Sigmoid colon (tissue), 7 donors: ENCODE data around the gene SFXN5. TPM values are rescaled to one million over a fixed set of nuclear protein-coding genes. Genes with fewer than 3 reads are reported as not detected.

ENCODE experiments used
- DNase-seq: peaks from one replicate; pipeline ENCODE4 v3.0.0-alpha.2; 2019
- H3K27ac ChIP-seq, 4 donors: fragments of 200-600 bp; sonication (generic); one replicate each; pipeline ENCODE4 v1.5.1; 2016 to 2019; ENCODE audit warnings: mild to moderate bottlenecking in 1 of 4
- H3K27me3 ChIP-seq, 3 donors: fragments of 200-600 bp; sonication (generic); one replicate each; pipeline ENCODE4 v1.5.1; 2019; ENCODE audit warnings: mild to moderate bottlenecking in 1 of 3
- H3K36me3 ChIP-seq, 4 donors: fragments of 200-600 bp; sonication (generic); one replicate each; pipeline ENCODE4 v1.5.1; 2016 to 2019
- H3K4me1 ChIP-seq, 4 donors: fragments of 200-600 bp; sonication (generic); one replicate each; pipeline ENCODE4 v1.5.1; 2017 to 2019
- H3K4me3 ChIP-seq, 4 donors: fragments of 200-600 bp; sonication (generic); one replicate each; pipeline ENCODE4 v1.5.1; 2017 to 2019; ENCODE audit warnings: mild to moderate bottlenecking in 2 of 4, moderate library complexity in 1 of 4
- H3K9me3 ChIP-seq, 4 donors: fragments of 200-600 bp in 3 of 4; sonication (generic) in 3 of 4; one replicate each; pipeline versions ENCODE4 v1.5.1 to v1.6.1; 2013 to 2019
- EP300 ChIP-seq, 4 donors: sonication (generic); formaldehyde crosslinking; IDR thresholded peaks; one replicate each; pipeline ENCODE4 v1.6.1; 2017; ENCODE audit warnings: antibody characterized with exemption in 4 of 4
- POLR2A ChIP-seq, 2 donors: fragments of 450-650 bp; IDR thresholded peaks; one replicate each; pipeline ENCODE4 v1.6.1; 2016; ENCODE audit warnings: antibody characterized with exemption in 2 of 2, mild to moderate bottlenecking in 2 of 2, moderate library complexity in 2 of 2
- POLR2AphosphoS5 ChIP-seq, 4 donors: sonication (generic); formaldehyde crosslinking; IDR thresholded peaks; one replicate each; pipeline ENCODE4 v1.6.1; 2017; ENCODE audit warnings: antibody characterized with exemption in 4 of 4
- WGBS, 2 donors: extraction: QIAGEN DNeasy Blood & Tissue Kit; methylation state at CpG; one replicate each; pipeline ENCODE4 v1.1.7; 2013; 5-methylcytosine and 5-hydroxymethylcytosine counted together
- intact Hi-C: fragments of 100-400 bp; cut with DNase I; formaldehyde crosslinking; loops from one replicate; pipeline ENCODE4 v1.15.1; 2023
- polyA plus RNA-seq, 3 donors: library from polyadenylated mRNA; stranded (reverse); fragments of 200-250 nt; gene quantifications; one replicate each; pipeline ENCODE4 v1.2.3, GENCODE V29; 2013
- total RNA-seq, 4 donors: library from RNA; depleted of rRNA; stranded (reverse); fragments of >200 nt; gene quantifications; one replicate each; pipeline ENCODE4 v1.1.0, GENCODE V29; 2016
- TF ChIP-seq, protein P1 (sequence below), 4 experiments: fragments of 450-650 bp in 3 of 4; fragments of 200-600 bp in 1 of 4; IDR thresholded peaks; one replicate each; pipeline ENCODE4 v1.5.1; 2016 to 2019; ENCODE audit warnings: antibody characterized with exemption in 4 of 4, mild to moderate bottlenecking in 3 of 4, moderate library complexity in 2 of 4
- donor health status: healthy with polysubstance abuse.
- donor health status: Bipolar disorder and iron deficiency.
- donor health status: healthy.

The SFXN5 gene
- total and polyA plus RNA-seq, 7 donors: 5.4 to 27.1 (median 11.1) TPM

- TF ChIP-seq, protein P1, sequence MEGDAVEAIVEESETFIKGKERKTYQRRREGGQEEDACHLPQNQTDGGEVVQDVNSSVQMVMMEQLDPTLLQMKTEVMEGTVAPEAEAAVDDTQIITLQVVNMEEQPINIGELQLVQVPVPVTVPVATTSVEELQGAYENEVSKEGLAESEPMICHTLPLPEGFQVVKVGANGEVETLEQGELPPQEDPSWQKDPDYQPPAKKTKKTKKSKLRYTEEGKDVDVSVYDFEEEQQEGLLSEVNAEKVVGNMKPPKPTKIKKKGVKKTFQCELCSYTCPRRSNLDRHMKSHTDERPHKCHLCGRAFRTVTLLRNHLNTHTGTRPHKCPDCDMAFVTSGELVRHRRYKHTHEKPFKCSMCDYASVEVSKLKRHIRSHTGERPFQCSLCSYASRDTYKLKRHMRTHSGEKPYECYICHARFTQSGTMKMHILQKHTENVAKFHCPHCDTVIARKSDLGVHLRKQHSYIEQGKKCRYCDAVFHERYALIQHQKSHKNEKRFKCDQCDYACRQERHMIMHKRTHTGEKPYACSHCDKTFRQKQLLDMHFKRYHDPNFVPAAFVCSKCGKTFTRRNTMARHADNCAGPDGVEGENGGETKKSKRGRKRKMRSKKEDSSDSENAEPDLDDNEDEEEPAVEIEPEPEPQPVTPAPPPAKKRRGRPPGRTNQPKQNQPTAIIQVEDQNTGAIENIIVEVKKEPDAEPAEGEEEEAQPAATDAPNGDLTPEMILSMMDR (IDR thresholded peaks at IDR 0.05): no peak
- TF ChIP-seq EP300 (IDR thresholded peaks at IDR 0.05): no peak
- no peak for TF ChIP-seq POLR2A (IDR thresholded peaks at IDR 0.05)
- TF ChIP-seq POLR2AphosphoS5 (IDR thresholded peaks at IDR 0.05): no peak
- H3K4me1 ChIP-seq: peaks cover 0 to 15% (median 7%) of the 10 kb centered on the region in 4 donors
- peaks cover 0 to 33% (median 10%) of the 10 kb centered on the region in 3 donors for H3K27me3 ChIP-seq
- H3K27ac ChIP-seq: no peak overlapping the region
- H3K4me3 ChIP-seq: no peak overlapping the region
- 15 to 16% methylated on average over 4 of the region's 4 CpGs for WGBS, 2 donors
- intact Hi-C loops: no loop called here
- H3K36me3 ChIP-seq: peaks cover 0 to 15% (median 9%) of the 10 kb centered on the region in 4 donors
- no peak for DNase-seq
- H3K9me3 ChIP-seq: no peaks in the 10 kb centered on the region
Measured at GRCh38 chr2:72895154-72895553, 176.4 kb downstream of the SFXN5 start.

- Histone ChIP-seq H3K9me3 (no peaks in the 10 kb centered on the region), H3K27ac (no peak overlapping the region), H3K4me3 (no peak overlapping the region), H3K27me3 (peaks cover 0 to 33% (median 10%) of the 10 kb centered on the region in 3 donors), H3K4me1 (peaks cover 0 to 20% (median 12%) of the 10 kb centered on the region in 4 donors), H3K36me3 (peaks cover 0 to 15% (median 9%) of the 10 kb centered on the region in 4 donors)
- TF ChIP-seq EP300 (IDR thresholded peaks at IDR 0.05): no peak
- TF ChIP-seq POLR2AphosphoS5 (IDR thresholded peaks at IDR 0.05): no peak
- TF ChIP-seq, protein P1 (IDR thresholded peaks at IDR 0.05): no peak
- TF ChIP-seq POLR2A (IDR thresholded peaks at IDR 0.05): no peak
- 73 to 88% methylated on average over 9 of the region's 9 CpGs for WGBS, 2 donors
- intact Hi-C loops: loop anchor here (5.0 kb wide), 1 partner anchor 78 kb away; no protein-coding TSS in a partner anchor
- no peak for DNase-seq
Measured at GRCh38 chr2:72894514-72894913, 177.0 kb downstream of the SFXN5 start.

GRCh38 chr2:72893594-72894319, 177.8 kb downstream of the SFXN5 start:
- intact Hi-C loops: loop anchor here (5.0 kb wide), 1 partner anchor 79 kb away; no protein-coding TSS in a partner anchor
- H3K27me3 ChIP-seq: peaks cover 0 to 33% (median 10%) of the 10 kb centered on the region in 3 donors
- DNase-seq: no peak

GRCh38 chr2:72892506-72893173, 178.9 kb downstream of the SFXN5 start:
- H3K9me3 ChIP-seq: no peaks in the 10 kb centered on the region
- peak; percentile 79 for DNase-seq
- TF ChIP-seq EP300 (IDR thresholded peaks at IDR 0.05) (no peak), POLR2A (IDR thresholded peaks at IDR 0.05) (no peak), POLR2AphosphoS5 (IDR thresholded peaks at IDR 0.05) (no peak)
- TF ChIP-seq, protein P1 (IDR thresholded peaks at IDR 0.05): peak; percentile 29 to 76 (median 61)
- H3K27ac ChIP-seq: no peak overlapping the region
- no peak overlapping the region for H3K4me3 ChIP-seq
- intact Hi-C loops: loop anchor here (5.0 kb wide), 1 partner anchor 80 kb away; no protein-coding TSS in a partner anchor
- peaks cover 0 to 15% (median 9%) of the 10 kb centered on the region in 4 donors for H3K36me3 ChIP-seq
- H3K27me3 ChIP-seq: peaks cover 0 to 33% (median 10%) of the 10 kb centered on the region in 3 donors
- H3K4me1 ChIP-seq: peaks cover 0 to 37% (median 28%) of the 10 kb centered on the region in 4 donors
- WGBS, 2 donors: 7% methylated on average over 11 of the region's 11 CpGs

More at GRCh38 chr2:72893594-72894319, 177.8 kb downstream of the SFXN5 start:
- Histone ChIP-seq H3K9me3 (no peaks in the 10 kb centered on the region), H3K36me3 (peaks cover 0 to 15% (median 9%) of the 10 kb centered on the region in 4 donors), H3K4me1 (peaks cover 0 to 27% (median 19%) of the 10 kb centered on the region in 4 donors), H3K4me3 (no peak overlapping the region), H3K27ac (no peak overlapping the region)
- WGBS, 2 donors: 52 to 65% methylated on average over 15 of the region's 15 CpGs
- TF ChIP-seq EP300 (IDR thresholded peaks at IDR 0.05): no peak
- TF ChIP-seq, protein P1 (IDR thresholded peaks at IDR 0.05): peak in 2 of 4 experiments; percentile 29

Other genes starting within 250 kb of the SFXN5 start
- 10 to 100 TPM; 25.3 to 46.1 (median 42.0) TPM for gene EXOC6B, start 245.7 kb downstream of the SFXN5 start, total RNA-seq
- 1 to 10 TPM; 5.0 to 7.2 (median 5.1) TPM for gene EXOC6B, start 245.7 kb downstream of the SFXN5 start, polyA plus RNA-seq
- 10 to 100 TPM; 31.0 to 51.8 (median 37.6) TPM for gene SPR, start 184.3 kb downstream of the SFXN5 start, total RNA-seq
- 10 to 100 TPM; 46.1 to 69.8 (median 58.9) TPM for gene SPR, start 184.3 kb downstream of the SFXN5 start, polyA plus RNA-seq
- not detected for gene EMX1, start 154.2 kb downstream of the SFXN5 start, total RNA-seq
- gene EMX1, start 154.2 kb downstream of the SFXN5 start, polyA plus RNA-seq: 1 to 10 TPM in 1 of 3 donors, under 1 TPM in 2; 0.60 to 1.4 (median 0.71) TPM
- gene RAB11FIP5, start 41.2 kb upstream of the SFXN5 start, total RNA-seq: 10 to 100 TPM; 13.9 to 24.4 (median 19.4) TPM
- 10 to 100 TPM in 2 of 3 donors, 1 to 10 TPM in 1; 9.6 to 13.2 (median 12.8) TPM for gene RAB11FIP5, start 41.2 kb upstream of the SFXN5 start, polyA plus RNA-seq
- not detected for gene NOTO, start 130.9 kb upstream of the SFXN5 start, total RNA-seq
- not detected for gene NOTO, start 130.9 kb upstream of the SFXN5 start, polyA plus RNA-seq
- 10 to 100 TPM in 1 of 4 donors, 1 to 10 TPM in 3; 6.9 to 12.4 (median 7.9) TPM for gene SMYD5, start 142.5 kb upstream of the SFXN5 start, total RNA-seq
- gene SMYD5, start 142.5 kb upstream of the SFXN5 start, polyA plus RNA-seq: 10 to 100 TPM in 1 of 3 donors, 1 to 10 TPM in 2; 5.3 to 18.2 (median 7.8) TPM
- 10 to 100 TPM; 27.7 to 68.1 (median 38.6) TPM for gene PRADC1, start 161.5 kb upstream of the SFXN5 start, total RNA-seq
- 10 to 100 TPM; 30.3 to 57.1 (median 55.9) TPM for gene PRADC1, start 161.5 kb upstream of the SFXN5 start, polyA plus RNA-seq
- gene CCT7, start 162.6 kb upstream of the SFXN5 start, total RNA-seq: 100 to 1,000 TPM; 173 to 197 (median 188) TPM
- gene CCT7, start 162.6 kb upstream of the SFXN5 start, polyA plus RNA-seq: 100 to 1,000 TPM; 121 to 173 (median 148) TPM
- 1 to 10 TPM in 3 of 4 donors, under 1 TPM in 1; 0.55 to 2.9 (median 2.3) TPM for gene FBXO41, start 212.8 kb upstream of the SFXN5 start, total RNA-seq
- 1 to 10 TPM in 1 of 3 donors, under 1 TPM in 2; under 0.01 to 4.4 (median 0.46) TPM for gene FBXO41, start 212.8 kb upstream of the SFXN5 start, polyA plus RNA-seq
- gene EGR4, start 221.8 kb upstream of the SFXN5 start, total RNA-seq: under 1 TPM in 1 of 4 donors, not detected in 3; 0.14 TPM
- gene EGR4, start 221.8 kb upstream of the SFXN5 start, polyA plus RNA-seq: under 1 TPM in 1 of 3 donors, not detected in 2; 0.07 TPM